ENCODE results near the gene CCNY.

DNA sequence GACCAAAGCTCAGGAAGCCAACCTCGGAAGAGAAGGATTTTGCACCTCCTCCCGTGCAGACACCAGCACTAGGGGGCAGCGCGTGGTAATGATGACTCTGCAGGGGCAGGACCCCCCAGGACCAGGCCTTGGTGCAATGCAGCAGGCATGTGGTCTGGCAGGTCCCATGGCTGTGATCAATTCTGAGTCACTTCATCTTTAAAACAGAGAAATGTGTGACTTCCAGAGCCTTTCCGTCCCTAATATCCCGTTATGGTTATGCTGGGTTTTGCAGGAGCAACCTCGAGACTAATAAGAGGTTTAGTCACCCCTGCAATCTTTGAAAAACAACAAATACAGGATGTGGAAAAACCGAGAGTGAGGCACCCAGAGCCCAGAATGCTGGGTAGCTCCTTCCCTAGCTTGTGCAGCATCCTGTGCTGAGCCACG lies 238.6 kb downstream of the CCNY start:
- TF ChIP-seq, protein P1, sequence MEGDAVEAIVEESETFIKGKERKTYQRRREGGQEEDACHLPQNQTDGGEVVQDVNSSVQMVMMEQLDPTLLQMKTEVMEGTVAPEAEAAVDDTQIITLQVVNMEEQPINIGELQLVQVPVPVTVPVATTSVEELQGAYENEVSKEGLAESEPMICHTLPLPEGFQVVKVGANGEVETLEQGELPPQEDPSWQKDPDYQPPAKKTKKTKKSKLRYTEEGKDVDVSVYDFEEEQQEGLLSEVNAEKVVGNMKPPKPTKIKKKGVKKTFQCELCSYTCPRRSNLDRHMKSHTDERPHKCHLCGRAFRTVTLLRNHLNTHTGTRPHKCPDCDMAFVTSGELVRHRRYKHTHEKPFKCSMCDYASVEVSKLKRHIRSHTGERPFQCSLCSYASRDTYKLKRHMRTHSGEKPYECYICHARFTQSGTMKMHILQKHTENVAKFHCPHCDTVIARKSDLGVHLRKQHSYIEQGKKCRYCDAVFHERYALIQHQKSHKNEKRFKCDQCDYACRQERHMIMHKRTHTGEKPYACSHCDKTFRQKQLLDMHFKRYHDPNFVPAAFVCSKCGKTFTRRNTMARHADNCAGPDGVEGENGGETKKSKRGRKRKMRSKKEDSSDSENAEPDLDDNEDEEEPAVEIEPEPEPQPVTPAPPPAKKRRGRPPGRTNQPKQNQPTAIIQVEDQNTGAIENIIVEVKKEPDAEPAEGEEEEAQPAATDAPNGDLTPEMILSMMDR (IDR thresholded peaks at IDR 0.05) = peak; percentile 30; the same call in 1 of the 2 replicates
- no peak for TF ChIP-seq SIN3A (IDR thresholded peaks at IDR 0.05; ENCODE audit: borderline replicate concordance, insufficient read depth, low read depth, low read length)

All from Panc1 (cell line).